HG02642 (cell line): ENCODE results near the gene UGT3A1.
"Not testable (repeated sequence)": the region's sequence is repeated elsewhere in the genome, so short reads cannot be mapped to it uniquely, and the experiment has no call there.

Experiments
- ATAC-seq: cut with Tn5 transposase; IDR thresholded peaks from one replicate; pipeline ENCODE4 v1.9.1; 2021; ENCODE audit warnings: mild to moderate bottlenecking; ENCODE audit not compliant: unreplicated experiment, poor library complexity

UGT3A1 gene

DNA sequence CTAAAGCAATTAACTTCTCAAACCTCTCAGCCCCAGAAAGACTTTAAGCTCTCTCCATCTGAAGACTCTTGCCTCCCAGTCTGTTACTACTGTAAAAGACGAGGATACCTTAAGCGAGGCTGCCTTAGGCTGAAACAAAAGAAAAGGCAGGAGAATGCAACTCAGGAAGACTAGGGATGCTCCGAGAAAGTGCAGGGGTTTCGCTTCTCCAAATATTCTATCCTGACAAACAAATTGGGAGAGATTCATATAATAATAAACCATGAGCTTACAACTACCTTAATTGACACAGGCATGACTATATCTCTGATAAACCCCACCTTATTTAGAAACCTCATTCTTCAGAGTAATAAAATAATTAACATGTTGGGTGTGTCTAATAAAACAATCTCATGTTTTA is 4.9 kb upstream of the UGT3A1 start:
- no peak for ATAC-seq

DNA sequence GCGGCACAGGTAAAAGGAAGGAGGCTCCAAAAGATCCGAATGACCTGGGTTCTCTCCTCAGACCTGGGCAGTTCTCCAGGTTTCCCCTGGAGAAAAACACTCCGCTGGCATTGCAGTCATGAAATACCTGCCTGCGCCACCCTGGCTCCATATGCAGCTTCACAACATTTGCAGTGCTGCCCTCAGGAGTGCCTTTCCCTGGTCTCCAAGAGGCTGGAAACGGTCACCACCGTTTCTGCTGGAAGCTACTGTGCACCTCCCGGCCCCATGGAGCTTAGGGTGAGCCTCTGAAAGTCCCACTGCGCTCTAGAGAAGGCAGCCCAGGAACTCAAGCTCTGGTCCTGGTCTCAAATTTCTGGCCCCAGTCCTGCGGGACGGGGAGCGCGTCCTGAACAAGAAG is 670 bp downstream of the UGT3A1 start:
- no peak for ATAC-seq

DNA sequence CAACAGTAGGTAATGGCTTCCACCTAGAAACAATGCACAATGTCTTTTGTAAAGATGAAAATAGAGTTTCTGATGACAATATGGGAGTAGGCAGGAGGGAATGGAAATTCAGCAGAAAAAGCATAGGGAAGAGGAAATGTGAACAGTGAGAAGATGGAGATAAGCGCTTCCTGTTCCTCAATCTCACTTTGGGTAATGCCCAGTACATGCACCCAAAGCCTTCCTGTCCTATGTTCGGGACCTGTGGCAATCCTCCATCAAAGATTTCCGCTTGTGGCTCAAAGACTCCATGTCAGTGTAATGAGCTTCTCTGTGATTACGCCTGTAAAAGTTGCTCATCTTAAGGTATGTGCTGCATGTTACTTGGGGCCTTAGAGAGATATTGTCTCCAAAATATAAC is 2.7 kb downstream of the UGT3A1 start:
- ATAC-seq, result no peak

DNA sequence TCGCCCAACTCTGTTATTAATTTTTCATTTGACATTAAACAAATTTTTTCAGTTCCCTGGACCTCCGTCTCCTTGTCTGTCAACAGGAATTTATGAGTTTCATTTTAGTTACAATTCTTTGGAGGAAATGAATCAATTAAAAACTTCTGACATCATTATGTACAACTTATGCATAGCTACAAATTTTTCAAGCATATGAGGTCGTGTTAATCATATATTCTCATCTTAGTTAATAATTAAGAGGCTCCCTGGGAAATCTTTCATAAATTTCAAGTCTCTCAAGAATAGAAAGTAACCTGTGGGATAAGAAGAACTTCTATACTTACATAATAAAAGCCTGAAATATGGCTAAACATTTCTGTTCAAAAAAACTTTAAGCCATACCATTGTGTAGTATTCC is 3.4 kb downstream of the UGT3A1 start:
- ATAC-seq, result no peak

GRCh38 chr5:35979715-35980114 is 11.5 kb downstream of the UGT3A1 start:
- ATAC-seq, result no peak

DNA sequence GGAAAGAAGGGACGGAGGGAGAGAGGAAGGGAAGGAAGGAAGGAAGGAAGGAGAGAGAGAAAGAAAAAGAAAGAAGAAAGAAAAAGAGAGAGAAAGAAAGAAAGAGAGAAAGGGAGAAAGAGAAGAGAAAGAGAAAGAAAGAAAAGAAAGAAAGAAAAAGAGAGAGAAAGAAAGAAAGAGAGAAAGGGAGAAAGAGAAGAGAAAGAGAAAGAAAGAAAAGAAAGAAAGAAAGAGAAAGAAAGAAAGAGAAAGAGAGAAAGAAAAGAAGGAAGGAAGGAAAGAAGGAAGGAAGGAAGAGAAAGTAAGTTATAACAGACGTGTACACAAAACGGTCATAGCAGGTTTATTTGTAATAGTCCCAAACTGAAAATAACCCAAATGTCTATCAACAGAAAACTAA is 14.3 kb downstream of the UGT3A1 start:
- not testable (repeated sequence) for ATAC-seq

DNA sequence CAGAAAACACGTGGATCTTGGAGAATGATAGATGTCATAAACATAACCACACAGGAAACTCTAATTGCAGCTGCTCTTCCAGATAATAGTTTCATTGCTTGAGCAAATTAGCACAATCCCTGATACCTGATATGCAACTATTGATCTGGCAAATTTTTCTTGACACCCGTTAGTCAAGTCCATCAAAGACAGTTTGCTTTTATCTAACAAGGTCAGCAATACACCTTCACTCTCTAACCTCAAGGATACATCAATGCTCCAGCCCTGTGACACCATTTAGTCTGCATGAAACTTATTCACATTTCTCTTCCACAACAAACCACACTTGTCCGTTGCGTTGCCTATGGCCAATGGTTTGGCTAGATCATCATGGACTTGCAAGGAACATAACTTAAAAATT is 16.6 kb downstream of the UGT3A1 start:
- ATAC-seq, result no peak

GRCh38 chr5:35971878-35972210 is 19.3 kb downstream of the UGT3A1 start:
- no peak for ATAC-seq

GRCh38 chr5:35971186-35971877 is 19.9 kb downstream of the UGT3A1 start:
- ATAC-seq, result no peak

GRCh38 chr5:35963381-35963843 is 27.8 kb downstream of the UGT3A1 start:
- no peak for ATAC-seq

- no peak for ATAC-seq
Measured at GRCh38 chr5:35960328-35960727, 30.9 kb downstream of the UGT3A1 start.

- no peak for ATAC-seq
Measured at GRCh38 chr5:35956429-35956828, 34.8 kb downstream of the UGT3A1 start.

DNA sequence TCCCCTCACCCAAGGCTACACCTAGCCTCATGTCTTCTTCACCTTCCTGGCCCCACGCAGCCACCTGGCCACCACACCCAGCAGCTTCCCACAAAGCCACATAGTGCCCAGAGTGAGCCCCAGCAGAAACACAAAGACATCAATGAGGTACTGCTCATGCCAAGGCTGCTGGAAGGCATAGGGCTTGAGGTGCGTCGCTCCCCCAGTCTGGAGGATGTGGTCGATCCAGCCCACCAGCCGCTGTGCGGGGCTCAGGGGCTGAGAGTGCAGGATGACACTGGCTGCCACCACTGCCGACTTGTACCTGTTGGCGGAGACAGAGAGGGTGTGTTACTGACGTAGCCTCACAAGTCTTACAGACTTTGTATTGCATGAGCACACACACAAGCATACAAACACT is 37.0 kb downstream of the UGT3A1 start:
- ATAC-seq, result no peak

GRCh38 chr5:35947085-35947484 is 44.1 kb downstream of the UGT3A1 start:
- ATAC-seq, result no peak

GRCh38 chr5:35939639-35940038 is 51.6 kb downstream of the UGT3A1 start:
- ATAC-seq, result no peak

DNA sequence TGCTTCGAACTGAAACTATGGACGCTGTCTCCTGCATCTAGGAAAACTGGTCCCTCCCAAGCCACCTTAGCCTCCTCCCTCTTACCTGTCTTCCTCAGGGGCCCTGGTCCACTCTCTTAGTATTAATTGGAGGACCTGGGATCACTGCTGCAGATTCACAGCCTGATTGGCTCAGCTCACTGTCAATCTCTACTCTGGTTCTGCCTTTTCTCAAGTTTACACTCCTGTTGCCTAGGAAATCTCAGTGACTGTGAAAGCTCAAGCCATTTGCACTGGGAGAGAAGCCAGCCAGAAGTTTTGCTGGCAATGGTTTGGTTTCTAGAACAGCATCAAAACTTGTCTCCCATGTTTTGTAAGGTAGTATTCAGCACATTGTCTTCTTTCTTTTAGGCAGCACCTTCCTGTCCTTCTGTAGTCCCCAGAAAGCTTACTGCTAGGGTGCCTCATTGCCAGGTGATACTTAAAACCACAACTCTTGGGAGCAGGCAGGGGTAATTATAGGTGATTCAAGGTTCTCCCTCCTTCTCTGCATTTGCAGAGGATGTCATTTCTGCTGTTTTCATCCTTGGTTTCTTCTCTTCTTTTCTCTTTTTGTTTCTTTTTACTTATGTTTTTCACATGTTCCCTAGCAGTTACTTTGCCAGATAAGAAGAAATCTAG is 52.5 kb downstream of the UGT3A1 start, which contains the start of gene CAPSL:
Gene CAPSL, minus strand, starts transcription at position 55 of the 660 bp plus-strand sequence. CDS start 17,502 bp downstream, outside the sequence.
- ATAC-seq, result no peak

DNA sequence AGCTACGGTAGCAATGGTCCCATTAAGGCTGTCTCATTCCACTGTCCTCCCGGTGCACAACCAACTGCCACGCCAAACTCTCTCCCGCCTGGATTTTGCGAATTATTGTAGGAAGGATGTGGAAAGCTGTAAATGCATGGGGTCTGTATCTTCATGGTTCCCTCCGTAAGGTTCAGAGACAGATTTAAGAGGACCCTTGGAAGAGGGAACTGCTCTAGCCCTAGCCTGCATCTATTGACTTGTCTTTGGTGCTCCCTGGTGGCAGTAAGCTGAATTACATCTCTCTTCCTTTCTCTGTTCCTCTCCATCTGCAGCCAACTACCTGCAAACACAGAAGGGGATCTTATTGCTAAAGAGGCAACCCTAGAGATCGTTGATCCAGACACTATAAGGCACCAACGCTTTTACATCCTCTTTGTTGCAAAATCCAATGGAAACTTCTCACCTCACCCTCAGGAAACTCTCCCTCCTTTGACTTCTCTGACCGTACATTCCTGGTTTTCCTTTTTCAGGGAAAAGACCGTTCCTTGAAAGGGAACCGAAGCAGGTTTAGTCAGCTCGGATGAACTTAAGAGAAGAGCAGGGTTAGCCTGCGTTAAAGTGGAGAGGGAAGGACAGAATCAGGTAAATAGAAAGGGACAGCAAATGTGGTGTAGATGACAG is 64.7 kb downstream of the UGT3A1 start:
- ATAC-seq, result peak; percentile 70

DNA sequence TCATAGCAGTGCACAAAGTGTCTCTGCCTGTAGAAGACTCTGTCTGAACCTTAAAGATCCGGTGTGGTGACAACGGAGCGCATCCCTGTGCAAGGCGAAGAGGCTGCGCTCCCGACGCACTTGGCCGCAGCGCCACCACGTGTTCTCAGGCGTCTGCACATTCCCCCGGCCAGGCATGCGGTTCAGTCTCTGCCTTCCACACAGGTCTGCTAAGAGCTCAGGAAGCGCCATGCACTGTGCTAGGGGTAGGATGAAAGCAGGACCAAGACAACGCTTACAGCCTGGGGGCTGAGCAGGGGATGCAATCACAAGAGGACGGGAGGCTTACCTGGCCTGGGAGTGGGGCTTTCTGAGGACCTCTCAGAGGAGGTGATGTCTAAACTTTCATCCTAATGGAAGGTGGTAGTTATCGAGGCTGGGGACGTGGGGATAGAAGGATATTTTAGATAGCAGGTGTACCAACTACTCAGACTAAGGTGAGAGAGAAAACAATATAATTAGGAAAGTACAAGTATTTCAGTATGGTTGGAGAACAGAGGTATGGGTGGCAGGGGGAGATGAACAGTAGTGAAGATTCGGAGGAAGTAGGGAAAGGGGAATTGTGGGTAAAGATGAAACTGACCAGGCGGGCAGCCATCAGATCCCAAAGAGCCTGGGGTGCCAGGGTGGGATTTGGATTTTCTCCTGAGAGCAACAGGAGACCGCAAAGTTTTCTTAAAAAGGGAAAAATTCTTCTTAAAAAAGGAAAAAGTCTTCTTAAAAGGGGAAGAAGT is 66.1 kb downstream of the UGT3A1 start:
- peak; percentile 66 for ATAC-seq

GRCh38 chr5:35924122-35924949 is 66.9 kb downstream of the UGT3A1 start:
- no peak for ATAC-seq

GRCh38 chr5:35922468-35922867 is 68.7 kb downstream of the UGT3A1 start:
- ATAC-seq, result no peak
